PC-3 (cell line): ENCODE data around the gene PARD6B.

ENCODE experiments used
- CTCF ChIP-seq: fragments of 300-600 bp; sonication (generic); conservative IDR thresholded peaks from 2 replicates; pipeline ENCODE4 v1.5.1; 2017; ENCODE audit warnings: antibody characterized with exemption, low read depth, mild to moderate bottlenecking, low read length
- EZH2 ChIP-seq: fragments of 300-600 bp; sonication (generic); IDR thresholded peaks from one replicate; pipeline ENCODE4 v1.6.1; 2017; ENCODE audit warnings: antibody characterized with exemption, mild to moderate bottlenecking, low read length; ENCODE audit not compliant: unreplicated experiment
- EZH2phosphoT487 ChIP-seq: fragments of 300-600 bp; sonication (generic); IDR thresholded peaks from 2 replicates; pipeline ENCODE4 v1.6.1; 2018; ENCODE audit warnings: mild to moderate bottlenecking, antibody characterized with exemption, low read length, borderline replicate concordance

- TF ChIP-seq CTCF (no peak), EZH2 (no peak), EZH2phosphoT487 (no peak)
These were observed 11.4 kb upstream of the PARD6B start for GRCh38 chr20:50720026-50720425.
